Ishikawa (cell line): ENCODE results near the gene PREX1.

ENCODE experiments used
- EP300 ChIP-seq: IDR thresholded peaks from 2 replicates; pipeline ENCODE4 v1.6.1; 2012; ENCODE audit warnings: borderline replicate concordance
- NFIC ChIP-seq: IDR thresholded peaks from 2 replicates; pipeline ENCODE4 v1.6.1; 2012
- RAD21 ChIP-seq: IDR thresholded peaks from 2 replicates; pipeline ENCODE4 v1.6.1; 2012; ENCODE audit warnings: low read depth
- TAF1 ChIP-seq: IDR thresholded peaks from 2 replicates; pipeline ENCODE4 v1.6.1; 2012; ENCODE audit warnings: low read depth, mild to moderate bottlenecking
- YY1 ChIP-seq: IDR thresholded peaks from 2 replicates; pipeline ENCODE4 v1.6.1; 2012; ENCODE audit warnings: low read depth

- TF ChIP-seq EP300 (no peak), YY1 (no peak), RAD21 (no peak), TAF1 (no peak), NFIC (no peak)
Observed at GRCh38 chr20:48631114-48632016, 196.4 kb downstream of the PREX1 start.
